CD4-positive, alpha-beta T cell treated with Interferon alpha-2 for 1 hour (primary cell): ENCODE results near the gene CHRNA5.

Source experiments
- DNase-seq, 2 donors: peaks; one replicate each; pipeline ENCODE4 v3.0.0-alpha.2; 2020 to 2022

The CHRNA5 gene

DNA sequence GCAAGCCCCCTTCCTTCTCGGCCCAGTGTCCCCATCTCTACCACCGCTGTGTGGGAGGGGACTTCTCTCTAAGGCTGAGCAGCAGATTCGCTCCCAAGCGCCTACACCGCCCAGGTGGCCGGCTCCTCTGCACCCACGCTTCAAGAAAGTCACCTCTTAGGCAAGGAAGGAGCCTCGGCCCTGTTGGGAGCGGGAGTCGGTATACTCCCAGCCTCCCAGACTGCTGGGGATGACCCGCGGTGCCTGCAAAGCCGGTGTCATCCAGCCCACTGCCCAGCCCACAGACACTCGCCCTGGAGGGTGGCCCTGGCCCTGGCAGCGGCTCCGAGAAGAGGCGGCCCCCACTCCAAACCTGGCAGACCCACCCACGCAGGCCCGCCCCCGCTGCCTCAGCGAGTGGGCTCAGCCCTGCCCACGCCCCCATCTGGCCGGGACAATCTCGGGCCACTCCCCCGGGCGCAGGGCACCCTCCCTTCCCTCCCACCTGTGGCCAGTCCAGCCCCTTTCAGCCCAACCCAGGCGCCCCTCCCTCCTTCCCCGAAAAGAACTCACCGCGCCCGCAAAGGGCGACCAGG is 75.3 kb downstream of the CHRNA5 start:
- DNase-seq, result no peak

DNA sequence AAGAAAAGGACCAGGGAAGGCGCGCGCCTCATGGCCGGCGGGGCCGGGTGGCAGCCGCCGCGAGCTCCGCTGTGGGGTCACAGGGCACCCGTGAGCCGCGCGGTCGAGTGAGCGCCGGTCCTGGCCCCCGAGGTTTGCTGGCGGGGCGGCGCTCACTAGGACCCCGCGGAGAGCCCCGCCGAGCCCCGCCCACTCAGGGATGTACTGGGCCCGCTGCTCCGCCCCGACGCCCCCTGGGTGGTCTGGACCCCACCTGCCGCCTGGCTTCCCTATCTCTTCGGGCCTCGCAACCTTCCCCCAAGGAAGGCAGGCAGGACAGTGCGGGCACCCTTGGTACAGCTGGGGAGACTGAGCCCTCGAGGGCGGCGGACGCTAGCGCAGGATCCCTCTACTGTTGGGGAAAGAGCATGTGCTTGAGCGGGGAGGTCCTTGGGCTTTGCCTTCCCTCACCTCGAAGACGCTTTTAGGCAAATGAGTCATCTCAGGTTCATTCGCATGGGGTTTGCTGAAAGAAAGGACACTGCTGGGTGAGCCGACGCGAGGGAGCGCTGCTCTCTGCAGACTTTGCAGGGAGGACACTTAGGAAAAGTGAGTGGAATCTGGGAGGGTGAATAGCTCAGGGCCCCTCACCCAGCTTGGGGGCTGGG is 75.9 kb downstream of the CHRNA5 start, which contains the start of gene CHRNB4:
TSS of gene CHRNB4 (minus strand) at position 109 of the 647 bp plus-strand sequence. CDS start at position 32, 77 bp downstream.
- no peak for DNase-seq

DNA sequence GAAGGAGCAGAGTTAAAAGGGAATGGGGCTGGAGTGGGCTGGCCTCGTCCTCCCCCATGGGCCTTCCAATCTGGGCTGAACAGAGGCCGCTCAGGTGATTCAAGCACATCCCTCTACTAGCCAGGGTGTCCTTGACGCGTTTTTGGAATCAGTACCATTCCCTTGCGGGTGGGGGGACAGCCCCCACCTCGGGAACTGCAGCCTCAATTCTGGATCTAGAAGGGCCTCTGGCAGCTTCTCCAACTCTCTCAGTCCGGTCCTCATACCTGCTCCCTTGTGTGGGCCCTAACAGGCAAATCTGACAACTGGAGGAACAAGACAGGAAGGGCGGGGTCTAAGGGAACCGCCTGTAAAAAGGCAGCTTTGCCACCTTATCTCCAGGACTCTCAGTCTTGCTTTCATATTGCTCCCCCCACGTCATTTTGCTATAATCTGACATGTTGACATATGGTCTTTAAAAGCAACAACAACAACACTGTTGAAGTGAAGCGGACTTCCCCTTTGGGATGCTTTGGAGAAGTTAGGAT is 76.5 kb downstream of the CHRNA5 start:
- DNase-seq, result no peak

DNA sequence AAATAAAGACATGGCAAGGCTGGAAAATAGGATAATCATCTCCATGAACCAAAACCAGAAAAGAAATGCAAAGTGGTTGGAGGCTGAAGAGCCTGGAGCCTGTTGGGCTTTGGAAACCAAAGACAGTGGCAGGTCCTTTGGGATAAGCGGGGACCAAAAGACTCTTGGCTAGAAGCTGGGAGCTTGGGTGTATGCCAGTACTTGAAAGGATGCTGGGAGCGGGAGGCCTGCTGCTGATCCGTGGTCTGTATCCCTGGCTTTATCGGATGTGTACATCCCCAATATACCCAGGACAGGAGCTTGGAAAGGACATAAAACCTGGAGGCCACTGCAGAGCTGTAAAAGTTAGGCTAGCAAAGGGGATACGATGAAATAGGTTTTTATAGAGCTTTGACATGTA is 77.0 kb downstream of the CHRNA5 start:
- DNase-seq, result no peak
